PC-9 (cell line): ENCODE measurements around the gene SPRED2. TPM values are rescaled to one million over a fixed set of nuclear protein-coding genes. Genes with fewer than 3 reads are reported as not detected.

Experiments
- BruUV-seq: library from RNA; stranded (reverse); fragments of 400-500 nt; replicated peaks from 2 replicates; lab custom pipeline; 2021; lab: Mats Ljungman, UMichigan
- CTCF ChIA-PET: fragments of 300-600 bp; sonication (Branson Sonifier 250); formaldehyde crosslinking; loops from one replicate; lab custom pipeline; 2022; ENCODE audit warnings: antibody characterized with exemption; lab: Charles Lee
- POLR2A ChIA-PET: fragments of 300-600 bp; sonication (Branson Sonifier 250); formaldehyde crosslinking; loops from one replicate; lab custom pipeline; 2022; ENCODE audit warnings: antibody characterized with exemption; ENCODE audit not compliant: unreplicated experiment; lab: Charles Lee
- DNase-seq, 2 experiments: peaks; one replicate each; pipeline versions ENCODE4 v3.0.0 to v3.0.0-alpha.2; 2015 to 2022; ENCODE audit warnings: mixed read lengths in 1 of 2
- H2AFZ ChIP-seq: fragments of 200-600 bp; sonication (generic); 2 replicates; pipeline ENCODE4 v1.8.1; 2017; ENCODE audit warnings: antibody characterized with exemption
- H3F3A ChIP-seq: fragments of 200-600 bp; sonication (generic); 2 replicates; pipeline ENCODE4 v1.8.1; 2017; ENCODE audit warnings: antibody characterized with exemption, mild to moderate bottlenecking, low read depth; ENCODE audit not compliant: insufficient read depth
- H3K27ac ChIP-seq: fragments of 200-600 bp; sonication (generic); 2 replicates; pipeline ENCODE4 v1.6.1; 2016; ENCODE audit warnings: mixed run types
- H3K27me3 ChIP-seq: fragments of 200-600 bp; sonication (generic); 2 replicates; pipeline ENCODE4 v1.6.1; 2016; ENCODE audit warnings: low read depth, mixed run types; ENCODE audit not compliant: insufficient read depth
- H3K36me3 ChIP-seq: fragments of 200-600 bp; sonication (generic); 2 replicates; pipeline ENCODE4 v1.6.1; 2016; ENCODE audit warnings: low read depth, mixed run types
- H3K4me1 ChIP-seq: fragments of 200-600 bp; sonication (generic); replicated peaks from 2 replicates; pipeline ENCODE4 v1.6.1; 2016; ENCODE audit warnings: mixed run types; ENCODE audit not compliant: insufficient read depth
- H3K4me2 ChIP-seq: fragments of 200-600 bp; sonication (generic); 2 replicates; pipeline ENCODE4 v1.6.1; 2017; ENCODE audit warnings: mixed run types
- H3K4me3 ChIP-seq: fragments of 200-600 bp; sonication (generic); 2 replicates; pipeline ENCODE4 v1.6.1; 2016; ENCODE audit warnings: mixed run types
- H3K79me2 ChIP-seq: fragments of 200-600 bp; sonication (generic); 2 replicates; pipeline ENCODE4 v1.6.1; 2017; ENCODE audit warnings: low read depth, mixed run types
- H3K9me2 ChIP-seq: fragments of 200-600 bp; sonication (generic); 2 replicates; pipeline ENCODE4 v1.8.1; 2017; ENCODE audit warnings: mild to moderate bottlenecking; ENCODE audit not compliant: insufficient read depth
- H3K9me3 ChIP-seq: fragments of 200-600 bp; sonication (generic); 2 replicates; pipeline ENCODE4 v1.8.1; 2016; ENCODE audit warnings: low read depth; ENCODE audit not compliant: insufficient read depth
- H4K20me1 ChIP-seq: fragments of 200-600 bp; sonication (generic); 2 replicates; pipeline ENCODE4 v1.8.1; 2017; ENCODE audit not compliant: insufficient read depth
- EZH2 ChIP-seq: fragments of 200-600 bp; sonication (generic); IDR thresholded peaks from 2 replicates; pipeline ENCODE4 v1.8.0; 2017; ENCODE audit warnings: antibody characterized with exemption, low read depth
- intact Hi-C: fragments of 100-400 bp; cut with micrococcal nuclease; formaldehyde crosslinking; loops from one replicate; pipeline ENCODE4 v1.10.0; 2022; ENCODE audit not compliant: unreplicated experiment
- total RNA-seq: library from RNA; stranded (reverse); gene quantifications from 2 replicates; pipeline ENCODE4 v1.2.3, GENCODE V29; 2021
- TF ChIP-seq, protein P1 (sequence below): fragments of 200-600 bp; sonication (generic); conservative IDR thresholded peaks from 2 replicates; pipeline ENCODE4 v1.6.1; 2017; ENCODE audit warnings: mixed run types, antibody characterized with exemption, mild to moderate bottlenecking, moderate library complexity

Gene SPRED2
- total RNA-seq, 1 experiment from 2014 or later = 33.6 TPM

DNA sequence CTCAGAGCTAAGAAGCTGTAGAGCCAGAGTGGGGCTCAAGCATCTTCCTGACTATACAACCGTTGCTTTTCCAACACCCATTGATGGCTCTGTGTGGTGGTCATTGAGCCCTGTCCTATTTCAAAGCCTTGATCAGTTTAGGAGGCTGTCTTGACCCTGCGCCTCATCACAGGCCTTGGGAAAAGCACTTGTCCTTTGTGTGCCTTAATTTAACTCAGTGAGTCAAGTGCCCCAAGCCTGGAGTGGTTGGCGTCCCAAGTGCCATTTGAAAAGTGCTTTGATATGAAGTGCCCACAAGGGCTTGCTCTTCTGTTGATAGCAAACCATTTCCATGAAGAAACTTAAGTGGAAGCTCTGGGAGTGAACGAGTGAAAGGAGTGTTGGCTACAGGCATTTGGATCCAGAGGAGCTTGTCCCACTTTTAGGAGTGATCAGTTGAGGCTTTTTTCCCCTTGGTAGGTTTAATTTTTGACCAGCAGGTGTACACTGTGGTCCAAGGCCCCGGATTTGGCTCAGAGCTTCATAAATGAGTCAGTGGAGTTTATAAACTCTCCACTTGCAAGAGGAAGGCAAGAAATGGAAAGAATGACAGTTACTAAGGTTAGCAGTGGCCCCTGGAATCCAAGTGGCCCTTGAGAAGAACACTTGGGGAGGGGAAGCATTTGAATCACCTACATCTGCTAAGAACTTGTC lies 154.5 kb downstream of the SPRED2 start:
- Histone ChIP-seq H3K4me1 (no peaks in the 10 kb centered on the region), H2AFZ (no peak overlapping the region), H3K4me3 (no peak overlapping the region), H3K4me2 (no peak overlapping the region), H4K20me1 (no peaks in the 10 kb centered on the region; the same call in 1 of the 2 replicates), H3K79me2 (no peaks in the 10 kb centered on the region), H3F3A (no peaks in the 10 kb centered on the region; the same call in 1 of the 2 replicates), H3K9me2 (no peaks in the 10 kb centered on the region), H3K36me3 (no peaks in the 10 kb centered on the region), H3K27me3 (no peaks in the 10 kb centered on the region), H3K27ac (no peak overlapping the region), H3K9me3 (no peaks in the 10 kb centered on the region)
- intact Hi-C loops = no loop called here
- POLR2A ChIA-PET = no interaction called here
- BruUV-seq = no TSS peak
- CTCF ChIA-PET = no interaction called here
- TF ChIP-seq EZH2 = no peak
- TF ChIP-seq, protein P1, sequence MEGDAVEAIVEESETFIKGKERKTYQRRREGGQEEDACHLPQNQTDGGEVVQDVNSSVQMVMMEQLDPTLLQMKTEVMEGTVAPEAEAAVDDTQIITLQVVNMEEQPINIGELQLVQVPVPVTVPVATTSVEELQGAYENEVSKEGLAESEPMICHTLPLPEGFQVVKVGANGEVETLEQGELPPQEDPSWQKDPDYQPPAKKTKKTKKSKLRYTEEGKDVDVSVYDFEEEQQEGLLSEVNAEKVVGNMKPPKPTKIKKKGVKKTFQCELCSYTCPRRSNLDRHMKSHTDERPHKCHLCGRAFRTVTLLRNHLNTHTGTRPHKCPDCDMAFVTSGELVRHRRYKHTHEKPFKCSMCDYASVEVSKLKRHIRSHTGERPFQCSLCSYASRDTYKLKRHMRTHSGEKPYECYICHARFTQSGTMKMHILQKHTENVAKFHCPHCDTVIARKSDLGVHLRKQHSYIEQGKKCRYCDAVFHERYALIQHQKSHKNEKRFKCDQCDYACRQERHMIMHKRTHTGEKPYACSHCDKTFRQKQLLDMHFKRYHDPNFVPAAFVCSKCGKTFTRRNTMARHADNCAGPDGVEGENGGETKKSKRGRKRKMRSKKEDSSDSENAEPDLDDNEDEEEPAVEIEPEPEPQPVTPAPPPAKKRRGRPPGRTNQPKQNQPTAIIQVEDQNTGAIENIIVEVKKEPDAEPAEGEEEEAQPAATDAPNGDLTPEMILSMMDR = no peak
- DNase-seq = no peak

DNA sequence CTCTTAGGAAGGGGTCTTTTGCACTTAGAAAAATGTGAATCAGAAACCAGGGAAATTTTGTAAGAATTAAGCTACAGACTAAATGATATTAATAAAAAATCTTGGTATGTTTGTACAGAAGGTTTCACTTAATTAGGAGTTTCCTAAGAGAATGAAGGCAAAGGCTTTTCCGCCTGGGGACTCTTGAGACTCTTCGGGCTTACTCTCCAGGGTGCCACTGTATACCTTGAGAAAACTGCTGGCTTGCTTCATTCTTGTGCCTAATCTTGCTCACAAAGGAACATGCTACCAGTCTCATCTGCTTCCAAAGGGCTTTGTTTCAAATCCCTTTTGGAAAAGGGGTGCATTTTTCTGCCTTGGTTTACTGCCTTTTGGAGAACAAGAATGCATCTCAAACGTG lies 155.3 kb downstream of the SPRED2 start:
- TF ChIP-seq, protein P1 = no peak
- TF ChIP-seq EZH2 = no peak
- Histone ChIP-seq H3K27ac (no peak overlapping the region), H3K4me3 (no peak overlapping the region), H3K4me2 (no peak overlapping the region), H3K36me3 (0 out of 2 replicates have a peak, but pooled peaks cover 5% of the 10 kb centered on the region), H3K79me2 (no peaks in the 10 kb centered on the region), H3F3A (peaks cover 1% of the 10 kb centered on the region; the same call in 1 of the 2 replicates), H3K4me1 (no peaks in the 10 kb centered on the region), H4K20me1 (no peaks in the 10 kb centered on the region), H3K27me3 (no peaks in the 10 kb centered on the region), H2AFZ (no peak overlapping the region), H3K9me3 (no peaks in the 10 kb centered on the region), H3K9me2 (no peaks in the 10 kb centered on the region)
- BruUV-seq = no TSS peak
- ChIA-PET POLR2A (interaction anchor here (0.6 kb wide), 1 partner anchor 294 kb away, joined by 5 read pairs; no protein-coding TSS in a partner anchor), CTCF (interaction anchor here (0.7 kb wide), 1 partner anchor 141 kb away, joined by 4 read pairs; no protein-coding TSS in a partner anchor)
- no peak for DNase-seq
- intact Hi-C loops = no loop called here

DNA sequence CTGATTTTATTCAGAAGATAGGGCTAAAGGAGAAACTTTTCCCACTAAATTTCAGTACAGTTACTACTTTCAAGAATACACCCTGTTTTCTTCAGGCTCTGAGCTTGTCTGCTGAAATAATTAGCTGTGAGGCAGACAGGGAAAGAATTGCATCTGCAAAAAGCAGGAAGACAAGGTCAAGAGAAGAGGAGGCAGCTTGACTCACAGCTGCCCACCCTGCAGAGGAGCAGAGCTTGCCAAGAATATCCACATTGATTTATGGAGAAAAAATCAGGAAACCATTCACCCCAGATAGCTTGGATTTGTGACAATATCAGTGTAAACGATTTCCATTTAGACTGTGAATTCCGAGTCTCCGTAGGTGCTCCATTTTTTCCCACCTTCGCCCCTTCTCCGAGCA lies 155.8 kb downstream of the SPRED2 start:
- H3K27ac ChIP-seq = no peak overlapping the region
- H2AFZ ChIP-seq = no peak overlapping the region
- no peaks in the 10 kb centered on the region for H4K20me1 ChIP-seq
- H3K9me3 ChIP-seq = no peaks in the 10 kb centered on the region
- BruUV-seq = TSS peak; percentile 2
- intact Hi-C loops = no loop called here
- ChIA-PET CTCF (interaction anchor here (0.7 kb wide), 1 partner anchor 141 kb away, joined by 4 read pairs; no protein-coding TSS in a partner anchor), POLR2A (interaction anchor here (0.7 kb wide), 1 partner anchor 623 kb away, joined by 4 read pairs; the partner anchor contains the start of gene SERTAD2)
- H3K4me2 ChIP-seq = no peak overlapping the region
- no peak for TF ChIP-seq EZH2
- TF ChIP-seq, protein P1 = no peak
- H3K79me2 ChIP-seq = no peaks in the 10 kb centered on the region
- no peaks in the 10 kb centered on the region for H3K27me3 ChIP-seq
- H3K36me3 ChIP-seq = peaks cover 7% of the 10 kb centered on the region; the same call in 1 of the 2 replicates
- H3F3A ChIP-seq = peaks cover 6% of the 10 kb centered on the region; the same call in 1 of the 2 replicates
- H3K4me1 ChIP-seq = no peaks in the 10 kb centered on the region
- no peak overlapping the region for H3K4me3 ChIP-seq
- H3K9me2 ChIP-seq = no peaks in the 10 kb centered on the region
- DNase-seq = no peak
